WTC11 (cell line): ENCODE results near the gene DLAT. TPM values are rescaled to one million over a fixed set of nuclear protein-coding genes. Genes with fewer than 3 reads are reported as not detected.

Experiments used
- ATAC-seq: fragments of 200-7000 bp; cut with Tn5 transposase; 2 replicates; pipeline ENCODE4 v1.10.0; 2021; ENCODE audit warnings: mild to moderate bottlenecking, moderate library complexity
- CTCF ChIA-PET: fragments of 300-600 bp; sonication (Branson Sonifier 250); formaldehyde crosslinking; loops from one replicate; lab custom pipeline; 2021; ENCODE audit warnings: antibody characterized with exemption; lab: Charles Lee
- POLR2A ChIA-PET: fragments of 350-600 bp; sonication (Branson Sonifier 250); formaldehyde crosslinking; loops from one replicate; lab custom pipeline; 2021; ENCODE audit warnings: antibody characterized with exemption; lab: Charles Lee
- DNase-seq: peaks from one replicate; pipeline ENCODE4 v3.0.0; 2021; ENCODE audit warnings: low spot score
- H3K27ac Mint-ChIP-seq: 2 replicates; pipeline ENCODE4 v1.8.0; 2021; ENCODE audit warnings: mixed read lengths
- H3K27me3 Mint-ChIP-seq: 2 replicates; pipeline ENCODE4 v1.8.0; 2021; ENCODE audit warnings: low read depth, mild to moderate bottlenecking, moderate library complexity, mixed read lengths
- H3K36me3 Mint-ChIP-seq: 2 replicates; pipeline ENCODE4 v1.8.0; 2021; ENCODE audit warnings: mixed read lengths
- H3K4me1 Mint-ChIP-seq: 2 replicates; pipeline ENCODE4 v1.8.0; 2022; ENCODE audit warnings: mixed read lengths
- H3K4me3 Mint-ChIP-seq: 2 replicates; pipeline ENCODE4 v1.8.0; 2021; ENCODE audit warnings: mild to moderate bottlenecking, moderate library complexity, mixed read lengths
- H3K9me3 Mint-ChIP-seq: 2 replicates; pipeline ENCODE4 v1.8.0; 2021; ENCODE audit warnings: mixed read lengths
- ATF3 ChIP-seq: sonication (generic); formaldehyde crosslinking; conservative IDR thresholded peaks from 2 replicates; pipeline ENCODE4 v1.8.1; 2022; ENCODE audit warnings: mild to moderate bottlenecking, missing genetic modification reagents
- CDX4 ChIP-seq: fragments of 250-450 bp; sonication (Bioruptor Pico); IDR thresholded peaks from 2 replicates; pipeline ENCODE4 v1.9.0; 2021; ENCODE audit warnings: moderate library complexity, mild to moderate bottlenecking, inconsistent platforms, borderline replicate concordance
- E2F1 ChIP-seq: sonication (generic); formaldehyde crosslinking; IDR thresholded peaks from 2 replicates; pipeline ENCODE4 v1.8.0; 2022; ENCODE audit warnings: mild to moderate bottlenecking, missing genetic modification reagents
- FOXK1 ChIP-seq: sonication (generic); formaldehyde crosslinking; IDR thresholded peaks from 2 replicates; pipeline ENCODE4 v1.8.0; 2022; ENCODE audit warnings: mild to moderate bottlenecking, moderate library complexity, missing genetic modification reagents
- MAX ChIP-seq: sonication (generic); formaldehyde crosslinking; IDR thresholded peaks from 2 replicates; pipeline ENCODE4 v1.8.0; 2022; ENCODE audit warnings: mild to moderate bottlenecking, missing genetic modification reagents
- NFATC4 ChIP-seq: fragments of 250-450 bp; sonication (Bioruptor Pico); IDR thresholded peaks from 2 replicates; pipeline ENCODE4 v1.9.0; 2021; ENCODE audit warnings: mild to moderate bottlenecking
- NFE2L1 ChIP-seq: sonication (generic); formaldehyde crosslinking; IDR thresholded peaks from 2 replicates; pipeline ENCODE4 v1.8.1; 2023; ENCODE audit warnings: missing genetic modification reagents
- NR3C1 ChIP-seq: sonication (generic); formaldehyde crosslinking; conservative IDR thresholded peaks from 2 replicates; pipeline ENCODE4 v1.8.1; 2023; ENCODE audit warnings: low read depth, mild to moderate bottlenecking, missing genetic modification reagents
- SMAD3 ChIP-seq: sonication (generic); formaldehyde crosslinking; IDR thresholded peaks from 2 replicates; pipeline ENCODE4 v1.8.0; 2022; ENCODE audit warnings: missing genetic modification reagents, mild to moderate bottlenecking, borderline replicate concordance
- SP1 ChIP-seq: sonication (generic); formaldehyde crosslinking; conservative IDR thresholded peaks from 2 replicates; pipeline ENCODE4 v1.8.1; 2022; ENCODE audit warnings: missing genetic modification reagents
- TP53 ChIP-seq: sonication (generic); formaldehyde crosslinking; IDR thresholded peaks from 2 replicates; pipeline ENCODE4 v1.8.1; 2023; ENCODE audit warnings: mild to moderate bottlenecking, missing genetic modification reagents
- ZNF281 ChIP-seq: sonication (generic); formaldehyde crosslinking; IDR thresholded peaks from 2 replicates; pipeline ENCODE4 v1.8.0; 2023; ENCODE audit warnings: mild to moderate bottlenecking, missing genetic modification reagents
- ZNF532 ChIP-seq: fragments of 250-450 bp; sonication (Bioruptor Pico); IDR thresholded peaks from 2 replicates; pipeline ENCODE4 v1.9.0; 2021; ENCODE audit warnings: mild to moderate bottlenecking, borderline replicate concordance
- total RNA-seq: library from RNA; stranded (reverse); gene quantifications from 3 replicates; pipeline ENCODE4 v1.2.3, GENCODE V29; 2021

DLAT gene
- total RNA-seq, 1 experiment from 2014 or later: 60.4 TPM

- CTCF ChIA-PET: interaction anchor here (1.0 to 5.9 kb wide), 16 partner anchors 10 to 131 kb away, joined by 3 to 159 read pairs (median 14); partner anchors contain the start of genes ALG9, C11orf52 and DIXDC1
Observed at GRCh38 chr11:111983187-111983986, 41.8 kb upstream of the DLAT start.

GRCh38 chr11:111986589-111986988 is 38.6 kb upstream of the DLAT start:
- ATAC-seq: no peak
- Mint-ChIP-seq H3K27ac (no peak overlapping the region), H3K27me3 (no peaks in the 10 kb centered on the region), H3K36me3 (peaks cover 42% of the 10 kb centered on the region), H3K4me1 (peaks cover 23% of the 10 kb centered on the region), H3K4me3 (no peak overlapping the region), H3K9me3 (no peaks in the 10 kb centered on the region; the same call in 1 of the 2 replicates)
- ChIA-PET CTCF (interaction anchor here (0.6 kb wide), 1 partner anchor 54 kb away, joined by 4 read pairs; no protein-coding TSS in a partner anchor), POLR2A (no interaction called here)
- DNase-seq: no peak
- TF ChIP-seq NFATC4 (CRISPR knock-in tag): no peak
- TF ChIP-seq ZNF532 (CRISPR knock-in tag): no peak
- no peak for TF ChIP-seq ATF3 (CRISPR knock-in tag)
- TF ChIP-seq NFE2L1 (CRISPR knock-in tag): no peak
- TF ChIP-seq TP53: no peak
- no peak for TF ChIP-seq ZNF281 (CRISPR knock-in tag)

More at GRCh38 chr11:111983187-111983986, 41.8 kb upstream of the DLAT start:
- peaks cover 41% of the 10 kb centered on the region for H3K4me1 Mint-ChIP-seq
- DNase-seq: peak; percentile 76
- H3K27me3 Mint-ChIP-seq: no peaks in the 10 kb centered on the region
- H3K4me3 Mint-ChIP-seq: peak overlapping the region; percentile 68
- H3K9me3 Mint-ChIP-seq: no peaks in the 10 kb centered on the region
- peak; percentile 89 for ATAC-seq
- POLR2A ChIA-PET: interaction anchor here (0.9 to 3.7 kb wide), 7 partner anchors 45 to 112 kb away, joined by 3 to 21 read pairs (median 4); partner anchors contain the start of genes ALG9, C11orf52 and CRYAB
- peaks cover 25% of the 10 kb centered on the region for H3K36me3 Mint-ChIP-seq
- TF ChIP-seq FOXK1 (CRISPR knock-in tag) (peak; percentile 78; the same call in 1 of the 2 replicates), SP1 (CRISPR knock-in tag) (peak; percentile 50; the same call in 1 of the 2 replicates), MAX (CRISPR knock-in tag) (no peak)
- H3K27ac Mint-ChIP-seq: peak overlapping the region; percentile 100

- H3K27ac Mint-ChIP-seq: no peak overlapping the region
- ATAC-seq (no peak), DNase-seq (no peak)
- ChIA-PET POLR2A (no interaction called here), CTCF (no interaction called here)
- TF ChIP-seq E2F1 (CRISPR knock-in tag) (no peak), CDX4 (no peak), NR3C1 (CRISPR knock-in tag) (no peak), SMAD3 (CRISPR knock-in tag) (no peak)
- no peaks in the 10 kb centered on the region; the same call in 1 of the 2 replicates for H3K9me3 Mint-ChIP-seq
- peaks cover 45% of the 10 kb centered on the region for H3K36me3 Mint-ChIP-seq
- no peaks in the 10 kb centered on the region for H3K27me3 Mint-ChIP-seq
- H3K4me1 Mint-ChIP-seq: no peaks in the 10 kb centered on the region
- H3K4me3 Mint-ChIP-seq: no peak overlapping the region
Observed at GRCh38 chr11:111990381-111990780, 34.8 kb upstream of the DLAT start.
